Esophagus squamous epithelium (tissue), 4 donors: ENCODE data around the gene NHERF1.

Source experiments
- POLR2A ChIP-seq, 4 donors: fragments of 450-650 bp; IDR thresholded peaks; one replicate each; pipeline ENCODE4 v1.6.1; 2017; ENCODE audit warnings: antibody characterized with exemption in 4 of 4, mild to moderate bottlenecking in 4 of 4, moderate library complexity in 3 of 4
- TF ChIP-seq, protein P1 (sequence below), 6 experiments: fragments of 450-650 bp in 4 of 6; fragments of 200-600 bp in 2 of 6; sonication (generic) in 2 of 6; IDR thresholded peaks; one replicate each; pipeline ENCODE4 v1.5.1; 2016 to 2019; ENCODE audit warnings: antibody characterized with exemption in 6 of 6, mild to moderate bottlenecking in 4 of 6, moderate library complexity in 4 of 6

DNA sequence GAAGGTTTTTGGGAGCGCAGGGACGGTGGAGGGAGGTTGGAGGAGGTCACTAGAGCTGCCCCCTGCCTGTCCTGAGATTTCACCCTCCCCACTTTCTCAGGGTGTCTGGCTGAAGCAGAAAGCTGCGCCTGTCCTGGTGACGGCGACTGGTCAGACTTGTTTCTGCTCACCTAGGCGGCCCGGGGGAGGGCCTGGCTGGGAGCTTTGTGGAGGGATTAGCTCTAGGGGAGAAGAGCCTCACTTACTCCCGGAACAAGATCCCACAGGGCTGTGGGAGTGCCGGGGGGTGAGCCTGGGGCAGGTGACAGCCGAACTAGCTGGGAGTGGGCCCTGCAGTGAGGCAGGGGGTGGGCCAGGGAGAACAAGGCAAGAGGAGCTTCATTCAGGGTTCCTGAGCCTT lies 11.5 kb downstream of the NHERF1 start:
- TF ChIP-seq, protein P1, sequence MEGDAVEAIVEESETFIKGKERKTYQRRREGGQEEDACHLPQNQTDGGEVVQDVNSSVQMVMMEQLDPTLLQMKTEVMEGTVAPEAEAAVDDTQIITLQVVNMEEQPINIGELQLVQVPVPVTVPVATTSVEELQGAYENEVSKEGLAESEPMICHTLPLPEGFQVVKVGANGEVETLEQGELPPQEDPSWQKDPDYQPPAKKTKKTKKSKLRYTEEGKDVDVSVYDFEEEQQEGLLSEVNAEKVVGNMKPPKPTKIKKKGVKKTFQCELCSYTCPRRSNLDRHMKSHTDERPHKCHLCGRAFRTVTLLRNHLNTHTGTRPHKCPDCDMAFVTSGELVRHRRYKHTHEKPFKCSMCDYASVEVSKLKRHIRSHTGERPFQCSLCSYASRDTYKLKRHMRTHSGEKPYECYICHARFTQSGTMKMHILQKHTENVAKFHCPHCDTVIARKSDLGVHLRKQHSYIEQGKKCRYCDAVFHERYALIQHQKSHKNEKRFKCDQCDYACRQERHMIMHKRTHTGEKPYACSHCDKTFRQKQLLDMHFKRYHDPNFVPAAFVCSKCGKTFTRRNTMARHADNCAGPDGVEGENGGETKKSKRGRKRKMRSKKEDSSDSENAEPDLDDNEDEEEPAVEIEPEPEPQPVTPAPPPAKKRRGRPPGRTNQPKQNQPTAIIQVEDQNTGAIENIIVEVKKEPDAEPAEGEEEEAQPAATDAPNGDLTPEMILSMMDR (IDR thresholded peaks at IDR 0.05) = no peak
- no peak for TF ChIP-seq POLR2A (IDR thresholded peaks at IDR 0.05)
